Neutrophil (primary cell): ENCODE data around the gene SNX30.

Source experiments
- H3K27ac ChIP-seq: fragments of 200-600 bp; sonication (generic); 2 replicates; pipeline ENCODE4 v1.5.1; 2016; ENCODE audit warnings: mild to moderate bottlenecking, moderate library complexity
- H3K27me3 ChIP-seq: fragments of 200-600 bp; sonication (generic); 2 replicates; pipeline ENCODE4 v1.6.0; 2016; ENCODE audit warnings: mild to moderate bottlenecking
- H3K36me3 ChIP-seq: fragments of 200-600 bp; sonication (generic); 2 replicates; pipeline ENCODE4 v1.5.1; 2017
- H3K4me1 ChIP-seq, 2 experiments: fragments of 200-600 bp in 1 of 2; sonication (generic) in 1 of 2; 1 replicate in 1 of 2; 2 replicates in 1 of 2; pipeline versions ENCODE4 v1.5.1 to v1.6.1; 2013 to 2016; ENCODE audit warnings: low read depth in 1 of 2, low read length in 1 of 2, mild to moderate bottlenecking in 1 of 2, moderate library complexity in 1 of 2; ENCODE audit not compliant: control insufficient read depth in 1 of 2, insufficient read depth in 1 of 2
- H3K4me3 ChIP-seq, 2 experiments: fragments of 200-600 bp in 1 of 2; sonication (generic) in 1 of 2; 1 replicate in 1 of 2; 2 replicates in 1 of 2; pipeline ENCODE4 v1.5.1; 2013 to 2016; ENCODE audit warnings: low read depth in 1 of 2, low read length in 1 of 2, mild to moderate bottlenecking in 1 of 2, moderate library complexity in 1 of 2
- H3K9me3 ChIP-seq: fragments of 200-600 bp; sonication (generic); 2 replicates; pipeline ENCODE4 v1.5.1; 2016
- CTCF ChIP-seq: fragments of 200-600 bp; sonication (generic); IDR thresholded peaks from 2 replicates; pipeline ENCODE4 v1.5.1; 2016; ENCODE audit warnings: antibody characterized with exemption

SNX30 gene

GRCh38 chr9:112774006-112774996 lies 23.7 kb downstream of the SNX30 start:
- Histone ChIP-seq H3K27ac (no peak overlapping the region), H3K4me1 (peaks cover 6 to 9% of the 10 kb centered on the region in 2 experiments), H3K4me3 (no peak overlapping the region), H3K9me3 (no peaks in the 10 kb centered on the region), H3K27me3 (no peaks in the 10 kb centered on the region), H3K36me3 (no peaks in the 10 kb centered on the region)
- TF ChIP-seq CTCF, result no peak

GRCh38 chr9:112777914-112778313 lies 27.4 kb downstream of the SNX30 start:
- H3K36me3 ChIP-seq, result no peaks in the 10 kb centered on the region
- H3K4me1 ChIP-seq, result no peaks in the 10 kb centered on the region
- no peak for TF ChIP-seq CTCF
- H3K9me3 ChIP-seq, result no peaks in the 10 kb centered on the region
- no peak overlapping the region for H3K4me3 ChIP-seq
- H3K27ac ChIP-seq, result no peak overlapping the region
- no peaks in the 10 kb centered on the region for H3K27me3 ChIP-seq

GRCh38 chr9:112780450-112781036 lies 30.0 kb downstream of the SNX30 start:
- no peaks in the 10 kb centered on the region for H3K4me1 ChIP-seq
- TF ChIP-seq CTCF, result no peak
- no peak overlapping the region for H3K4me3 ChIP-seq
- no peaks in the 10 kb centered on the region for H3K36me3 ChIP-seq
- H3K9me3 ChIP-seq, result no peaks in the 10 kb centered on the region
- H3K27me3 ChIP-seq, result no peaks in the 10 kb centered on the region
- H3K27ac ChIP-seq, result no peak overlapping the region

GRCh38 chr9:112782218-112782617 lies 31.7 kb downstream of the SNX30 start:
- no peaks in the 10 kb centered on the region for H3K27me3 ChIP-seq

GRCh38 chr9:112783551-112783954 lies 33.0 kb downstream of the SNX30 start:
- Histone ChIP-seq H3K27me3 (no peaks in the 10 kb centered on the region), H3K27ac (no peak overlapping the region), H3K4me3 (no peak overlapping the region), H3K4me1 (peaks cover 18 to 19% of the 10 kb centered on the region in 2 experiments), H3K36me3 (no peaks in the 10 kb centered on the region), H3K9me3 (no peaks in the 10 kb centered on the region)
- TF ChIP-seq CTCF, result no peak

More at GRCh38 chr9:112782218-112782617, 31.7 kb downstream of the SNX30 start:
- no peaks in the 10 kb centered on the region for H3K36me3 ChIP-seq
- no peak for TF ChIP-seq CTCF
- peaks cover 7 to 11% of the 10 kb centered on the region in 2 experiments for H3K4me1 ChIP-seq
- no peaks in the 10 kb centered on the region for H3K9me3 ChIP-seq
- no peak overlapping the region for H3K27ac ChIP-seq
- no peak overlapping the region for H3K4me3 ChIP-seq
